Osteoblast (primary cell): Measurements from ENCODE around the gene CRABP2. TPM values are rescaled to one million over a fixed set of nuclear protein-coding genes. Genes with fewer than 3 reads are reported as not detected.

ENCODE experiments used
- DNase-seq: peaks from one replicate; pipeline ENCODE4 v3.0.0; 2011; ENCODE audit warnings: low spot score, mixed read lengths; ENCODE audit not compliant: insufficient read length; ENCODE audit errors: missing footprints
- H2AFZ ChIP-seq: 2 replicates; pipeline ENCODE4 v1.6.0; 2011; ENCODE audit warnings: mild to moderate bottlenecking, low read length
- H3K27ac ChIP-seq: 2 replicates; pipeline ENCODE4 v1.5.1; 2011; ENCODE audit warnings: mild to moderate bottlenecking, low read depth, low read length, moderate library complexity
- H3K27me3 ChIP-seq: 2 replicates; pipeline ENCODE4 v1.6.0; 2012; ENCODE audit warnings: mild to moderate bottlenecking, control low read depth, inconsistent platforms, low read length, moderate library complexity; ENCODE audit not compliant: insufficient read depth
- H3K36me3 ChIP-seq: 2 replicates; pipeline ENCODE4 v1.5.1; 2011; ENCODE audit warnings: mild to moderate bottlenecking, low read length, control low read depth, moderate library complexity; ENCODE audit not compliant: insufficient read depth
- H3K4me1 ChIP-seq: 2 replicates; pipeline ENCODE4 v1.5.1; 2011; ENCODE audit warnings: mild to moderate bottlenecking, low read length, control low read depth, moderate library complexity; ENCODE audit not compliant: insufficient read depth
- H3K4me2 ChIP-seq: 2 replicates; pipeline ENCODE4 v1.6.0; 2011; ENCODE audit warnings: mild to moderate bottlenecking, low read length; ENCODE audit not compliant: insufficient read depth
- H3K4me3 ChIP-seq: fragments of 200-600 bp; sonication (generic); 3 replicates; pipeline ENCODE4 v1.5.1; 2012; ENCODE audit warnings: mild to moderate bottlenecking, low read length, inconsistent platforms; ENCODE audit not compliant: insufficient read depth
- H3K79me2 ChIP-seq: 2 replicates; pipeline ENCODE4 v1.6.0; 2012; ENCODE audit warnings: mild to moderate bottlenecking, low read length, control low read depth, inconsistent platforms; ENCODE audit not compliant: insufficient read depth
- H3K9me3 ChIP-seq: 2 replicates; pipeline ENCODE4 v1.5.1; 2011; ENCODE audit warnings: low read depth, low read length, control low read depth
- H4K20me1 ChIP-seq: 2 replicates; pipeline ENCODE4 v1.6.0; 2012; ENCODE audit warnings: mild to moderate bottlenecking, low read length, control low read depth; ENCODE audit not compliant: insufficient read depth
- total RNA-seq: library from RNA; depleted of rRNA; stranded (reverse); fragments of >200 nt; gene quantifications from 2 replicates; pipeline ENCODE4 v1.2.3, GENCODE V29; 2012
- TF ChIP-seq, protein P1 (sequence below): IDR thresholded peaks from 2 replicates; pipeline ENCODE4 v1.5.1; 2011; ENCODE audit warnings: mild to moderate bottlenecking, low read depth, low read length, moderate library complexity; ENCODE audit errors: extremely low read depth

CRABP2 gene
- total RNA-seq, 1 donor, result 16.6 TPM

- H3K36me3 ChIP-seq, result peaks cover 62% of the 10 kb centered on the region
- TF ChIP-seq, protein P1, sequence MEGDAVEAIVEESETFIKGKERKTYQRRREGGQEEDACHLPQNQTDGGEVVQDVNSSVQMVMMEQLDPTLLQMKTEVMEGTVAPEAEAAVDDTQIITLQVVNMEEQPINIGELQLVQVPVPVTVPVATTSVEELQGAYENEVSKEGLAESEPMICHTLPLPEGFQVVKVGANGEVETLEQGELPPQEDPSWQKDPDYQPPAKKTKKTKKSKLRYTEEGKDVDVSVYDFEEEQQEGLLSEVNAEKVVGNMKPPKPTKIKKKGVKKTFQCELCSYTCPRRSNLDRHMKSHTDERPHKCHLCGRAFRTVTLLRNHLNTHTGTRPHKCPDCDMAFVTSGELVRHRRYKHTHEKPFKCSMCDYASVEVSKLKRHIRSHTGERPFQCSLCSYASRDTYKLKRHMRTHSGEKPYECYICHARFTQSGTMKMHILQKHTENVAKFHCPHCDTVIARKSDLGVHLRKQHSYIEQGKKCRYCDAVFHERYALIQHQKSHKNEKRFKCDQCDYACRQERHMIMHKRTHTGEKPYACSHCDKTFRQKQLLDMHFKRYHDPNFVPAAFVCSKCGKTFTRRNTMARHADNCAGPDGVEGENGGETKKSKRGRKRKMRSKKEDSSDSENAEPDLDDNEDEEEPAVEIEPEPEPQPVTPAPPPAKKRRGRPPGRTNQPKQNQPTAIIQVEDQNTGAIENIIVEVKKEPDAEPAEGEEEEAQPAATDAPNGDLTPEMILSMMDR, result no peak
- peaks cover 49% of the 10 kb centered on the region for H3K79me2 ChIP-seq
These were observed 35.5 kb upstream of the CRABP2 start, which contains the start of gene MRPL24 for GRCh38 chr1:156740741-156741480. Gene MRPL24, minus strand, starts transcription at chr1:156741088. Its CDS starts 2,384 bp downstream, at chr1:156738704.

DNA sequence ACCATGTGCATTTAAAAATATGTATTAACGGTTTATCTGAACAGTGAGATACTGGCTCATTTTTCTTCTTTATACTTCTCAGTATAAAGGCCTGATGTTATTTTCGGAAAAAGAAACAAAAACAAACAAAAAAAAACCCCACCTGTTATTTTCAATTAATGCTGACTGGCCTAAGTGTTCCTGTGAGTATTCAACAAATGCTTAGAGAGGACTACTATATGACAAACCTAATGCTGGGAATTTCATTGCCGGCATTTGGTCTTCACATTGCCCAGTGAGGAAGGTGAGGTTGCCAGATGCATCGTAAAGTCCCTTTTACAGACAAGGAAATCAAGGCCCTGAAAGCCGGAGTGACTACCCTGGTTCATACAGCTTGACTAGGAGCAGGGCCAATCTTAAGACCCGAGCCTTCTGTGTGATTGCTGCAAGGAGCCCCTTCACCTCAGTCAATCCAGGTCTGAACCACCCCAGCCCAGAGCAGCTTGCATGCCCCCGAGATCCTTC, 34.9 kb upstream of the CRABP2 start:
- Histone ChIP-seq H4K20me1 (no peaks in the 10 kb centered on the region), H2AFZ (peak overlapping the region; percentile 85), H3K36me3 (peaks cover 61% of the 10 kb centered on the region), H3K27me3 (no peaks in the 10 kb centered on the region), H3K4me1 (peaks cover 12% of the 10 kb centered on the region), H3K4me2 (peak overlapping the region; percentile 97), H3K79me2 (peaks cover 42% of the 10 kb centered on the region), H3K9me3 (no peaks in the 10 kb centered on the region), H3K4me3 (peak overlapping the region; percentile 83), H3K27ac (peak overlapping the region; percentile 44)
- no peak for DNase-seq
- TF ChIP-seq, protein P1, result no peak

More at GRCh38 chr1:156740741-156741480, 35.5 kb upstream of the CRABP2 start, which contains the start of gene MRPL24:
- Histone ChIP-seq H3K4me1 (peaks cover 16% of the 10 kb centered on the region), H3K9me3 (no peaks in the 10 kb centered on the region), H3K4me2 (peak within 1 kb of the TSS; percentile 97), H3K27me3 (no peaks in the 10 kb centered on the region), H4K20me1 (no peaks in the 10 kb centered on the region), H2AFZ (peak within 1 kb of the TSS; percentile 85), H3K27ac (peak within 1 kb of the TSS; percentile 69), H3K4me3 (peak within 1 kb of the TSS; percentile 83)
- DNase-seq, result peak; percentile 99

DNA sequence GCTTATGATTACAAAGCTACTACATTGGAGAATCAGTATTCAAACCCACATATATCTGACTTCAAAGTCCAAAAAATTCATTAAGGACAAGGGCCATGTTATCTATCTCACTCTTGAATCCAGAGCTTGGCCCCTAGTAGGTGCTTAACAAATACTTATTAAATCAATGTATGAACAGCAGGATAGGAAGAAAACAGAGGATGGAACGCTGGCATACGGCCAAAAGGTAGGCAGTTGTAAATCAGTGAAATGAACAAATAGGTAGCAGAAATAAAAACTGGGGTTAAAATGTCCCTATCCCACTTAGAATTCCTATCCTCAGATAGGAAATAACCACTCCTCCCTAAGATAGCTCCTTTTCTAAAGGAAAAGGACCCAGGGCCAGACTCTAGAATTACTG, 33.5 kb upstream of the CRABP2 start:
- H4K20me1 ChIP-seq, result no peaks in the 10 kb centered on the region
- H3K36me3 ChIP-seq, result peaks cover 54% of the 10 kb centered on the region
- H3K9me3 ChIP-seq, result no peaks in the 10 kb centered on the region
- no peak overlapping the region for H2AFZ ChIP-seq
- H3K4me2 ChIP-seq, result no peak overlapping the region
- TF ChIP-seq, protein P1, result no peak
- peaks cover 12% of the 10 kb centered on the region for H3K4me1 ChIP-seq
- H3K79me2 ChIP-seq, result peaks cover 30% of the 10 kb centered on the region
- no peak overlapping the region for H3K27ac ChIP-seq
- H3K4me3 ChIP-seq, result no peak overlapping the region
- no peak for DNase-seq
- H3K27me3 ChIP-seq, result no peaks in the 10 kb centered on the region

GRCh38 chr1:156738407-156738806, 33.0 kb upstream of the CRABP2 start:
- H3K36me3 ChIP-seq, result peaks cover 53% of the 10 kb centered on the region

More at GRCh38 chr1:156738407-156738806, 33.0 kb upstream of the CRABP2 start:
- Histone ChIP-seq H2AFZ (no peak overlapping the region), H3K27me3 (no peaks in the 10 kb centered on the region), H3K4me2 (no peak overlapping the region), H3K4me1 (peaks cover 12% of the 10 kb centered on the region), H3K4me3 (no peak overlapping the region), H3K79me2 (peaks cover 27% of the 10 kb centered on the region), H3K27ac (no peak overlapping the region), H3K9me3 (no peaks in the 10 kb centered on the region), H4K20me1 (no peaks in the 10 kb centered on the region)
- no peak for DNase-seq
- TF ChIP-seq, protein P1, result no peak
